HG03457 (cell line): ENCODE data around the gene CDC42EP2.

ENCODE experiments used
- ATAC-seq: cut with Tn5 transposase; IDR thresholded peaks from one replicate; pipeline ENCODE4 v1.9.1; 2021; ENCODE audit warnings: moderate number of reproducible peaks; ENCODE audit not compliant: unreplicated experiment

The CDC42EP2 gene

DNA sequence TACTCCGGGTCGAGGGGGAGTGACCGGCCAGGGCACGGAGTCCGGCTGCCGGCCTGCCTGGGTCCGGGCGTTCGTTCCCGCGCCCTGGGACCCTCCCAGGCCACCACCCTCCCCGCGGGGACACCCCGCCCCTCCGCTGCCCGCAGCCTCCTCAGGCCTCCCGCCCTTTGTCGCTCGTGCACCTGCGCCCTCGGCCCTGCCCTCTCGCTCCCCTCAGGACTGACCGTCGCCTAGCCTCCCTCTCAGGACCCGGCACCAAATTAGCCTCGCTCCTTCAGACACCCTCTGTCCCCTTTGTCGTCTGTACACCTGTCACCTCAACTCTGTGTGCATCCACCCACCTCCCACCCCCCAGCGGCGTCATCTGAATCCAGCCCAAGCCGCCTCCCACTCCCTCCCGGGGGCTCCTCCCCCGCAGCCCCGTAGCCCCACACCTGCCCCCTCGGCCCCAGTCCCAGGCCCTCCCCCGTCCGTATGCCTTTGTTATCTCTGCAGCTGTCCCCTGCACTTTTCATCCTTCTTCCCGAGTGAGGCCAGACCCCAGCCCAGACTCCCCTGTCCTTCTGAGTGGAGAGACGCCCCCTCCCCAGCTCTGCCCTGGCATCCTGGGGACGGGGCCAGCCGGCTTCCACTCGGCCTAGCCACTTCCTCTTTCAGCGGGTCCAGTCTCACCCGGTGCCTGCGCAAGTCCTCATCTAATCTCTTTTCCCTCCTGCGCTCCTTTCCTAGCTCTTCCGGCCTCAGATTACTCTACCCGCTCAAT is 40.5 kb downstream of the CDC42EP2 start:
- ATAC-seq, result peak; percentile 20

- ATAC-seq, result no peak
Observed at GRCh38 chr11:65355776-65356393, 41.2 kb downstream of the CDC42EP2 start.

- ATAC-seq, result no peak
Observed at GRCh38 chr11:65356394-65356972, 41.8 kb downstream of the CDC42EP2 start.

- no peak for ATAC-seq
Observed at GRCh38 chr11:65357856-65358356, 43.2 kb downstream of the CDC42EP2 start.

GRCh38 chr11:65362320-65362931 is 47.8 kb downstream of the CDC42EP2 start:
- ATAC-seq, result no peak

GRCh38 chr11:65362966-65363365 is 48.3 kb downstream of the CDC42EP2 start:
- no peak for ATAC-seq

DNA sequence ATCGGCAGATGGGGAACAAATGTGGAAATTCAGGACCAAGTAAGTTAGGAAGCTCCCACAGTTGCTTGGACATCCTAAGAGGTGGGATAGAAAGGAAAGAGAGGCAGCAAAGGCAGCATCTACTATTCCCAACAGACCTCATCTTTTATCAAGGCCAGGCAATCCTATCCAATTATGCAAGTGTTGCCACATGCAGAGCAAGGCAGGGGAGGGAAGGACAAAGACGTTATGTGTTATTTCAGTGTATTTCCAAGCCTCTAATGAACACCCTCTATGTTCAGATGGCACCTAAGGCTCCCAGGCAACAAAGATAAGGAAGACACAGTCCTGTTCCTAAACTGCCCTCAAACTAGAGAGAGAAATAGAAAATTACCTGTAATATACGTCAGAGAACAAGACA is 49.1 kb downstream of the CDC42EP2 start:
- no peak for ATAC-seq

DNA sequence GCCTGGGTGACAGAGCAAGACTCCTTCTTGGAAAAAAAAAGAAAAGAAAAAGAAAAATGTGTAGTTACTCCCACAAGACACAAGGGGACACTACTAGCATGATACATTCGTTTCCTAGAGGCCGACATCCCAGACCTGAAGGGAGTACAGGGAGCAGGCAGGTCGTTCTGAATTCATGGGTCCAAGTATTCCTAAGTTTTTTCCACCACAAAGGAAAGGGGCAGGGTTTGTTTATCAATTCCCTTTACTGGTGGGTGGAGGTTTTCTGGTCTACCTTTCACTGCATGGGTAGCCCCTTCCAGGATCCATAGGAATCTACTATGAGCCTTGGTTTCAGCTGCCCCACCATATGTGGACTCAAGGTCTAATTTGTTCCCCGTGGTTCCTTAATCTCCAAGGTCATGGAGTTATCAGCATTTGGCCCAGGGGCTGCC is 51.7 kb downstream of the CDC42EP2 start:
- no peak for ATAC-seq

DNA sequence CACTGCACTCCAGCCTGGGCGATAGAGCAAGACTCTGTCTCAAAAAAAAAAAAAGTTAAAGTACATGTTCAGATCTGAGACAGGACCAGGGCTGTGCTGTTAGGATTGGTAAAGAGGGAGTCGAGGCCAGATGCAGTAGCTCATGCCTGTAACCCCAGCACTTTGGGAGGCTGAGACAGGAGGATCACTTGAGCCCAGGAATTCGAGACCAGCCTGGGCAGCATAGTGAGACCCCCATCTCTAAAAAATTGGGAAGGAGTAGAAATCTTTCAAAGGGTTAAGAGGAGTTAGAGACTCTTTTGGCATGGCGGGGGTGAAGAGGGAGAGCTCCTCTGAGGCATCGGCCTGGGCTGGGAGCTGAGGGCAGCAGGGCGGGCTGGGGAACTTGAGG is 56.0 kb downstream of the CDC42EP2 start:
- no peak for ATAC-seq
